AG09319 (cell line): ENCODE measurements around the gene LAMA5.

ENCODE experiments used
- DNase-seq: peaks from one replicate; pipeline ENCODE4 v3.0.0-alpha.2; 2010; ENCODE audit warnings: low read depth; ENCODE audit errors: extremely low read depth
- CTCF ChIP-seq: IDR thresholded peaks from 2 replicates; pipeline ENCODE4 v1.5.1; 2011; ENCODE audit warnings: low read depth, mild to moderate bottlenecking, inconsistent platforms, low read length, moderate library complexity

Gene LAMA5

GRCh38 chr20:62329389-62330377 is 37.4 kb downstream of the LAMA5 start:
- no peak for TF ChIP-seq CTCF

GRCh38 chr20:62328684-62329388 is 38.3 kb downstream of the LAMA5 start:
- TF ChIP-seq CTCF = no peak
- DNase-seq = no peak

More at GRCh38 chr20:62329389-62330377, 37.4 kb downstream of the LAMA5 start:
- no peak for DNase-seq

- no peak for DNase-seq
Observed at GRCh38 chr20:62327726-62328495, 39.2 kb downstream of the LAMA5 start.

GRCh38 chr20:62326959-62327725 is 40.0 kb downstream of the LAMA5 start:
- no peak for TF ChIP-seq CTCF

More at GRCh38 chr20:62327726-62328495, 39.2 kb downstream of the LAMA5 start:
- TF ChIP-seq CTCF = no peak

GRCh38 chr20:62326559-62326958 is 40.6 kb downstream of the LAMA5 start:
- DNase-seq = no peak
- no peak for TF ChIP-seq CTCF

More at GRCh38 chr20:62326959-62327725, 40.0 kb downstream of the LAMA5 start:
- no peak for DNase-seq

- DNase-seq = no peak
- TF ChIP-seq CTCF = no peak
Observed at GRCh38 chr20:62325172-62325905, 41.8 kb downstream of the LAMA5 start.
